Gastrocnemius medialis (tissue), 4 donors: ENCODE data around the gene ATP9A. TPM values are rescaled to one million over a fixed set of nuclear protein-coding genes. Genes with fewer than 3 reads are reported as not detected.

Source experiments
- ATAC-seq, 2 donors: fragments of 150-250 bp; one replicate each; pipeline ENCODE4 v1.9.1; 2016
- DNase-seq, 2 donors: peaks; one replicate each; pipeline ENCODE4 v3.0.0-alpha.2; 2019
- H3K27ac ChIP-seq, 4 donors: fragments of 200-600 bp; sonication (generic); 1 replicate in 1 of 4; 2 replicates in 3 of 4; pipeline ENCODE4 v1.5.1; 2016 to 2018; ENCODE audit warnings: mild to moderate bottlenecking in 2 of 4, moderate library complexity in 1 of 4
- H3K27me3 ChIP-seq, 3 donors: fragments of 200-600 bp; sonication (generic) in 2 of 3; 1 replicate in 1 of 3; 2 replicates in 2 of 3; pipeline versions ENCODE4 v1.5.1 to v1.6.0; 2016 to 2019; ENCODE audit warnings: mild to moderate bottlenecking in 1 of 3, moderate library complexity in 1 of 3
- H3K36me3 ChIP-seq, 2 donors: fragments of 200-600 bp; sonication (generic) in 1 of 2; one replicate each; pipeline ENCODE4 v1.5.1; 2017 to 2018
- H3K4me1 ChIP-seq, 2 donors: fragments of 200-600 bp; sonication (generic) in 1 of 2; one replicate each; pipeline ENCODE4 v1.5.1; 2016 to 2017; ENCODE audit warnings: mild to moderate bottlenecking in 2 of 2
- H3K4me3 ChIP-seq, 4 donors: fragments of 200-600 bp; sonication (generic) in 3 of 4; 1 replicate in 1 of 4; 2 replicates in 3 of 4; pipeline ENCODE4 v1.5.1; 2016 to 2019; ENCODE audit warnings: mild to moderate bottlenecking in 2 of 4
- H3K9me3 ChIP-seq, 3 donors: fragments of 200-600 bp; sonication (generic) in 2 of 3; 1 replicate in 1 of 3; 2 replicates in 2 of 3; pipeline ENCODE4 v1.5.1; 2016 to 2019
- CTCF ChIP-seq, 5 experiments: fragments of 450-650 bp in 3 of 5; fragments of 200-600 bp in 2 of 5; sonication (generic) in 2 of 5; IDR thresholded peaks in 4 of 5; conservative IDR thresholded peaks in 1 of 5; 1 replicate in 4 of 5; 2 replicates in 1 of 5; pipeline ENCODE4 v1.5.1; 2016 to 2019; ENCODE audit warnings: antibody characterized with exemption in 5 of 5, mild to moderate bottlenecking in 3 of 5, moderate library complexity in 3 of 5
- POLR2A ChIP-seq, 2 donors: fragments of 450-650 bp; IDR thresholded peaks; one replicate each; pipeline ENCODE4 v1.6.1; 2017; ENCODE audit warnings: antibody characterized with exemption in 2 of 2, mild to moderate bottlenecking in 2 of 2, moderate library complexity in 2 of 2
- in situ Hi-C, 4 donors: fragments of 200-750 bp; cut with MboI; loops; one replicate each; pipeline versions ENCODE4 v1.15.0 to v1.8.0; 2017; ENCODE audit warnings: low sequenced_read_pairs in 4 of 4
- intact Hi-C: fragments of 100-400 bp; cut with DNase I; formaldehyde crosslinking; loops from one replicate; pipeline ENCODE4 v1.15.1; 2023; ENCODE audit warnings: low total_unique reads
- total RNA-seq, 4 donors: library from RNA; depleted of rRNA; stranded (reverse); fragments of >200 nt; gene quantifications; one replicate each; pipeline versions ENCODE4 v1.1.0 to v1.2.3, GENCODE V29; 2016

The ATP9A gene
- total RNA-seq, 4 donors from 2014 or later: 11.8 to 34.8 (median 20.8) TPM

GRCh38 chr20:51584737-51585136 is 183.5 kb downstream of the ATP9A start:
- in situ Hi-C loops: no loop called here
- intact Hi-C loops: no loop called here
- no peak overlapping the region for H3K27ac ChIP-seq
- no peak overlapping the region for H3K4me3 ChIP-seq
- no peaks in the 10 kb centered on the region for H3K9me3 ChIP-seq
- TF ChIP-seq CTCF (IDR thresholded peaks at IDR 0.05 in 4 of 5, conservative IDR thresholded peaks at IDR 0.05 in 1 of 5) (no peak), POLR2A (IDR thresholded peaks at IDR 0.05) (no peak)
- no peaks in the 10 kb centered on the region for H3K4me1 ChIP-seq
- ATAC-seq: no peak
- no peaks in the 10 kb centered on the region for H3K36me3 ChIP-seq
- DNase-seq: no peak
- H3K27me3 ChIP-seq: no peaks in the 10 kb centered on the region

DNA sequence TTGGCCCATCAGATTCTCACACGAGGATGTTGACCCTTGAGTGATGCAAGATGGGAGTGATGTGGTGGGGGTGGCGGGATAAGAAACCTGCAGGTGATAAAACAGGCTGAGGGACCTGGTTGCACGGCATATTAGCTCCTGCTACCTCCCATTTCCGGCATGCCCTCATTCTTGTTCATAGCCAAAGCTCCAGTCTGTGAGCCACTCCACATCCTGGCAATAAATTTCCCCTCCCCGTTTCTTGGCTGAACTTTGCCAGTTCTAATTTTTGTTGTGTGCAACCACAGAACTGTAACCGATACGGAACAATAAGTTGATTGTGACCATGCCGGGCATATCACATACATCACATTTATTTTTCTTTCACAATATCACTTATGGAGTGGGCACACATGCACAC is 184.1 kb downstream of the ATP9A start:
- no peaks in the 10 kb centered on the region for H3K4me1 ChIP-seq
- intact Hi-C loops: no loop called here
- no peak for ATAC-seq
- in situ Hi-C loops: no loop called here
- no peak overlapping the region for H3K4me3 ChIP-seq
- H3K27ac ChIP-seq: no peak overlapping the region
- no peaks in the 10 kb centered on the region for H3K27me3 ChIP-seq
- H3K9me3 ChIP-seq: no peaks in the 10 kb centered on the region
- DNase-seq: no peak
- no peaks in the 10 kb centered on the region for H3K36me3 ChIP-seq
- no peak for TF ChIP-seq POLR2A (IDR thresholded peaks at IDR 0.05)
- TF ChIP-seq CTCF (IDR thresholded peaks at IDR 0.05 in 4 of 5, conservative IDR thresholded peaks at IDR 0.05 in 1 of 5): no peak

GRCh38 chr20:51583499-51583898 is 184.7 kb downstream of the ATP9A start:
- Histone ChIP-seq H3K4me3 (no peak overlapping the region), H3K4me1 (no peaks in the 10 kb centered on the region), H3K27ac (no peak overlapping the region), H3K27me3 (no peaks in the 10 kb centered on the region), H3K36me3 (no peaks in the 10 kb centered on the region), H3K9me3 (no peaks in the 10 kb centered on the region)
- TF ChIP-seq CTCF (IDR thresholded peaks at IDR 0.05 in 4 of 5, conservative IDR thresholded peaks at IDR 0.05 in 1 of 5) (no peak), POLR2A (IDR thresholded peaks at IDR 0.05) (no peak)
- DNase-seq: no peak
- intact Hi-C loops (no loop called here), in situ Hi-C loops (no loop called here)
- ATAC-seq: no peak

DNA sequence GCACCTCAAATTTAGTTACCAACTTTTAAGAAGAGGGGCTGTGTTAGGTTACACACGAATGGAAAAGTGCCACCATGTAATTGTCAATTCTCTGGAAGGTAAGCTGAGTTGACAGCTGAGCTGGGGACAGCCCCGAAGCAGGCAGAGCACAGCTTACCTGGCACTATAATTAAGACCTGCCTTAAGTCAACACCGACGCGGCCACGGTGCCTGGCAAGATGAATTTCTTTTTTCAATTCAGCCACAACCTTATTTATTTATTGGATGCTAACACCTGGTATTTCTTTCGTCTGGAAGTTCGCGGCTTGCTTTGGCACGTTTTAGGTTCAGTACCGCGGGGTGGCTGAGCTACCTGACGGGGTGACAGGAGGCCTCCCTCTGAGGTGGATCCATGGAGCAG is 185.1 kb downstream of the ATP9A start:
- Histone ChIP-seq H3K27me3 (no peaks in the 10 kb centered on the region), H3K9me3 (no peaks in the 10 kb centered on the region), H3K27ac (no peak overlapping the region), H3K36me3 (no peaks in the 10 kb centered on the region), H3K4me3 (no peak overlapping the region), H3K4me1 (no peaks in the 10 kb centered on the region)
- ATAC-seq (no peak), DNase-seq (no peak)
- no peak for TF ChIP-seq CTCF (IDR thresholded peaks at IDR 0.05 in 4 of 5, conservative IDR thresholded peaks at IDR 0.05 in 1 of 5)
- no peak for TF ChIP-seq POLR2A (IDR thresholded peaks at IDR 0.05)
- in situ Hi-C loops: no loop called here
- intact Hi-C loops: no loop called here

- no peak overlapping the region for H3K27ac ChIP-seq
- DNase-seq (no peak), ATAC-seq (no peak)
- H3K4me1 ChIP-seq: no peaks in the 10 kb centered on the region
- no peaks in the 10 kb centered on the region for H3K9me3 ChIP-seq
- no peak overlapping the region for H3K4me3 ChIP-seq
- in situ Hi-C loops (no loop called here), intact Hi-C loops (no loop called here)
- no peaks in the 10 kb centered on the region for H3K27me3 ChIP-seq
- no peaks in the 10 kb centered on the region for H3K36me3 ChIP-seq
- TF ChIP-seq POLR2A (IDR thresholded peaks at IDR 0.05) (no peak), CTCF (IDR thresholded peaks at IDR 0.05 in 4 of 5, conservative IDR thresholded peaks at IDR 0.05 in 1 of 5) (no peak)
Measured at GRCh38 chr20:51581571-51581970, 186.6 kb downstream of the ATP9A start.
